Pancreas (tissue), 10 donors: Measurements from ENCODE around the gene UBAC1. TPM values are rescaled to one million over a fixed set of nuclear protein-coding genes. Genes with fewer than 3 reads are reported as not detected.

ENCODE experiments used
- ATAC-seq, 4 donors: fragments of 200-7000 bp; cut with Tn5 transposase; one replicate each; pipeline versions ENCODE4 v1.8.0 to v1.9.1; 2020; ENCODE audit warnings: mild to moderate bottlenecking in 4 of 4, moderate library complexity in 4 of 4
- DNase-seq, 6 donors: peaks; one replicate each; pipeline ENCODE4 v3.0.0-alpha.2; 2020
- FAIRE-seq: peaks from 2 replicates; lab custom pipeline; 2012; peaks lifted over from hg19 to GRCh38; lab: Jason Lieb, UNC
- H3K27ac ChIP-seq, 4 donors: fragments of 200-600 bp; sonication (generic); 1 replicate in 3 of 4; 2 replicates in 1 of 4; pipeline versions ENCODE4 v1.5.0 to v1.8.0; 2020
- H3K27me3 ChIP-seq, 4 donors: fragments of 200-600 bp; one replicate each; pipeline ENCODE4 v1.8.0; 2021
- H3K36me3 ChIP-seq, 3 donors: fragments of 200-600 bp; sonication (generic) in 1 of 3; one replicate each; pipeline versions ENCODE4 v1.5.0 to v1.8.0; 2020 to 2021
- H3K4me1 ChIP-seq, 3 donors: fragments of 200-600 bp; one replicate each; pipeline ENCODE4 v1.8.0; 2021
- H3K4me3 ChIP-seq, 4 donors: fragments of 200-600 bp; sonication (generic) in 2 of 4; one replicate each; pipeline versions ENCODE4 v1.5.0 to v1.8.0; 2020 to 2021
- H3K9me3 ChIP-seq, 4 donors: fragments of 200-600 bp; one replicate each; pipeline ENCODE4 v1.8.0; 2021
- CTCF ChIP-seq, 4 donors: fragments of 200-600 bp; sonication (generic) in 3 of 4; IDR thresholded peaks; one replicate each; pipeline versions ENCODE4 v1.5.0 to v1.8.0; 2021; ENCODE audit warnings: antibody characterized with exemption in 4 of 4
- WGBS, 2 donors: extraction: QIAGEN DNeasy Blood & Tissue Kit; methylation state at CpG; one replicate each; pipeline ENCODE4 v1.1.7; 2013; 5-methylcytosine and 5-hydroxymethylcytosine counted together
- intact Hi-C, 3 donors: fragments of 100-400 bp; cut with DNase I; formaldehyde crosslinking; loops; one replicate each; pipeline versions ENCODE4 v1.11.1 to v1.14.2; 2022
- polyA plus RNA-seq, 2 donors: library from polyadenylated mRNA; stranded (reverse); fragments of 200-250 nt; gene quantifications; one replicate each; pipeline ENCODE4 v1.2.3, GENCODE V29; 2013
- total RNA-seq, 6 donors: library from RNA; stranded (reverse); fragmentation: NEBNext Ultra II Directional in 4 of 6; extraction: Animal tissue kit (Norgen Biotek cat#: 25700) in 4 of 6; gene quantifications; one replicate each; pipeline versions ENCODE4 v1.2.1 to v1.2.4, GENCODE V29; 2021 to 2023
- donor health status: healthy with polysubstance abuse.
- donor health status: DM: no; HTN: no; CAD: no; lungs with moderate emphysema.
- donor health status: DM: no; HTN: no; CAD: no.
- donor health status: control.
- donor health status: control.
- donor health status: Bipolar disorder and iron deficiency.
- donor health status: DM: yes; HTN: yes; CAD: no.
- donor health status: DM: no; HTN: no; CAD: no.
- donor health status: DM: no; HTN: no; CAD: no.
- donor health status: DM: yes; HTN: yes; CAD: no.

The UBAC1 gene
- total and polyA plus RNA-seq, 8 donors: 9.8 to 33.7 (median 14.4) TPM

GRCh38 chr9:135931349-135931820 lies 29.8 kb downstream of the UBAC1 start:
- H3K36me3 ChIP-seq: peaks cover 0 to 8% (median 0%) of the 10 kb centered on the region in 3 donors
- no peak overlapping the region for H3K4me3 ChIP-seq
- H3K27me3 ChIP-seq: no peaks in the 10 kb centered on the region
- H3K4me1 ChIP-seq: no peaks in the 10 kb centered on the region
- DNase-seq (no peak), ATAC-seq (no peak), FAIRE-seq (no peak)
- no peak overlapping the region for H3K27ac ChIP-seq
- H3K9me3 ChIP-seq: no peaks in the 10 kb centered on the region
- intact Hi-C loops: no loop called here
- no peak for TF ChIP-seq CTCF (IDR thresholded peaks at IDR 0.05)
- WGBS, 2 donors: 91% methylated on average over 31 of the region's 31 CpGs

- Histone ChIP-seq H3K4me3 (no peak overlapping the region), H3K27ac (no peak overlapping the region), H3K4me1 (no peaks in the 10 kb centered on the region), H3K36me3 (peaks cover 0 to 7% (median 0%) of the 10 kb centered on the region in 3 donors), H3K9me3 (no peaks in the 10 kb centered on the region), H3K27me3 (no peaks in the 10 kb centered on the region)
- DNase-seq (no peak), ATAC-seq (no peak), FAIRE-seq (no peak)
- 93 to 96% methylated on average over 33 of the region's 33 CpGs for WGBS, 2 donors
- TF ChIP-seq CTCF (IDR thresholded peaks at IDR 0.05): no peak
- intact Hi-C loops: no loop called here
Measured at GRCh38 chr9:135930446-135931345, 30.5 kb downstream of the UBAC1 start.

- no peak for ATAC-seq
- FAIRE-seq: no peak
- H3K27me3 ChIP-seq: no peaks in the 10 kb centered on the region
- peaks cover 0 to 7% (median 0%) of the 10 kb centered on the region in 3 donors for H3K36me3 ChIP-seq
- WGBS, 2 donors: 91 to 92% methylated on average over 20 to 21 of the region's 21 CpGs
- no peak for TF ChIP-seq CTCF (IDR thresholded peaks at IDR 0.05)
- H3K4me3 ChIP-seq: no peak overlapping the region
- no peak for DNase-seq
- intact Hi-C loops: no loop called here
- no peak overlapping the region for H3K27ac ChIP-seq
- H3K9me3 ChIP-seq: no peaks in the 10 kb centered on the region
- no peaks in the 10 kb centered on the region for H3K4me1 ChIP-seq
Measured at GRCh38 chr9:135929656-135930445, 31.3 kb downstream of the UBAC1 start.

- DNase-seq: no peak
- TF ChIP-seq CTCF (IDR thresholded peaks at IDR 0.05): no peak
- no peaks in the 10 kb centered on the region for H3K4me1 ChIP-seq
- no peak for FAIRE-seq
- no peak overlapping the region for H3K4me3 ChIP-seq
- intact Hi-C loops: no loop called here
- no peaks in the 10 kb centered on the region for H3K27me3 ChIP-seq
- ATAC-seq: no peak
- peaks cover 0 to 7% (median 0%) of the 10 kb centered on the region in 3 donors for H3K36me3 ChIP-seq
- H3K27ac ChIP-seq: no peak overlapping the region
- WGBS, 2 donors: 91 to 94% methylated on average over 25 to 27 of the region's 27 CpGs
- no peaks in the 10 kb centered on the region for H3K9me3 ChIP-seq
Measured at GRCh38 chr9:135928731-135929655, 32.2 kb downstream of the UBAC1 start.
